Measurements from ENCODE around the gene SLC39A11.

SLC39A11 gene

DNA sequence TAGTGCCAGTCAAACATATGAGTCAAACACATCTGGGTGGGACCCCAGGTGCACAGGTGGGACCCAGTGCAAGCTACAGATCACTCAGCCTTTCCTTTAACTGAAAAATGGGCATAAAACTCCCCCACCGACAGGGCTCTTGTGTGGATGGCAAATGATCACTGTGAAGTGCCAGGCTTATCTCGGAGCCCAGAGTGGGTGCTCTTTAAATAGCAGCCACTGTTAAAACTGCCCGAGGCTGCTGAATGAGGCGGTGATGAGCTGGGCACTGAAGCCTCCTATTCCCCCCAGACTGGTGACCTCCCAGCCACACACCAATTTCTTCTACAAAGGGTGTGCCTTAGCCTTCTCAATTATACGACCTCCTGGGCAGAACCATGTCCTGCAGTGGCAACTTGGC is 433.8 kb downstream of the SLC39A11 start:
- H3K4me3 ChIP-seq (ENCODE audit: control insufficient read depth in 1 of 7, extremely low read depth in 1 of 7, insufficient read depth in 4 of 7, low read depth in 2 of 7, low read length in 6 of 7): no peak overlapping the region
- H3K9me3 ChIP-seq (ENCODE audit: control extremely low read depth in 1 of 5, control insufficient read depth in 4 of 5, insufficient read depth in 2 of 5, low read depth in 1 of 5, low read length in 4 of 5): peaks cover 0 to 4% (median 0%) of the 10 kb centered on the region in 5 experiments
- H3K36me3 ChIP-seq (ENCODE audit: control insufficient read depth in 4 of 4, insufficient read depth in 4 of 4, low read length in 3 of 4): no peaks in the 10 kb centered on the region
- ChIA-PET POLR2A (no interaction called here), CTCF (no interaction called here)
- no peaks in the 10 kb centered on the region for H3K4me1 ChIP-seq (ENCODE audit: control extremely low read depth in 1 of 4, control insufficient read depth in 4 of 4, insufficient read depth in 4 of 4, low read length in 3 of 4)
- no peaks in the 10 kb centered on the region for H3K27me3 ChIP-seq (replicated peaks in 2 of 5; ENCODE audit: control insufficient read depth in 4 of 5, insufficient read depth in 5 of 5, low read length in 4 of 5)
- no peak for DNase-seq
- no peak overlapping the region for H3K27ac ChIP-seq (ENCODE audit: insufficient read depth in 1 of 2, low read depth in 1 of 2, low read length in 2 of 2, poor library complexity in 1 of 2, severe bottlenecking in 2 of 2)
- WGBS (ENCODE audit: insufficient coverage): 95% methylated on average over 4 of the region's 5 CpGs

DNA sequence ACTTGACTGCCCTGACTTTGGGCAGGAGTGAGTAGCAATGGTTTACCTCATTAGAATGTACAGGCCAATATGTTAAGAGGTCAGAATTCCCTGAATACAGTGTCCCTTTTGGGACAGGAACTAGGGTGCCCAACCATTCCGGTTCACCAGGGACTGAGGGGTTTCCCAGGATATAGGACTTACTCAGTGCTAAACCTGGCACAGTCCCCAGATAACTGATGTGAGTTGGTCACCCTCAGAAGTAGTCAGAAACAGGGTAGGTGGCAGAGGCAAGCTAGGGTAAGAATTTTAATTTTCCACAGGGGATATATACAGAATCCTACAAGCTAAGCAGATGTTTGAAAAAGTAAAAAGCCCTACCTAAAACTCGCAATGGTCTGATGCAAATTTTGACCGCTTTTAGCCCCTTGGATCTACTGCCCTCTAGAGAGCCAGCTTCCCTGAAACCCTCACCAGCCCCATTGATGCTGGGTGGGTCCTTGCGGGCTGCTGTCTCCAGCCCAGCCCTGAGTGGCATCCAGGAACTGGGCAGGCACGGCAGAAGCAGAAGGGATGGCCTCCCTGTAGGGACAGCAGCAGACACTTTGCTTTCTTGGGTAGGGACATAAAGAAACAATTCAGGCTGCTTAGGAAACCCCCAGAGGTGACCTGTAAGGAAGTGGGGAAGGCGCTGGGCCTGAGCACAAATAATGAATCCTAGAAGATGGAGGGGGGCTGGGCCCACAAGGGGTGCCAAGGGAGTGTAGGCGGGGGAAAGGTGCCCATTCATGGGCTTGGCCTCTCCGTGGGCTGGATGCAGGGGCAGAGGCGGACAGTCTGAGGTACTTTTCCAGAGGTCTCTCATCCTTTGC is 434.8 kb downstream of the SLC39A11 start:
- ChIA-PET POLR2A (no interaction called here), CTCF (no interaction called here)
- no peak overlapping the region for H3K27ac ChIP-seq (ENCODE audit: insufficient read depth in 1 of 2, low read depth in 1 of 2, low read length in 2 of 2, poor library complexity in 1 of 2, severe bottlenecking in 2 of 2)

DNA sequence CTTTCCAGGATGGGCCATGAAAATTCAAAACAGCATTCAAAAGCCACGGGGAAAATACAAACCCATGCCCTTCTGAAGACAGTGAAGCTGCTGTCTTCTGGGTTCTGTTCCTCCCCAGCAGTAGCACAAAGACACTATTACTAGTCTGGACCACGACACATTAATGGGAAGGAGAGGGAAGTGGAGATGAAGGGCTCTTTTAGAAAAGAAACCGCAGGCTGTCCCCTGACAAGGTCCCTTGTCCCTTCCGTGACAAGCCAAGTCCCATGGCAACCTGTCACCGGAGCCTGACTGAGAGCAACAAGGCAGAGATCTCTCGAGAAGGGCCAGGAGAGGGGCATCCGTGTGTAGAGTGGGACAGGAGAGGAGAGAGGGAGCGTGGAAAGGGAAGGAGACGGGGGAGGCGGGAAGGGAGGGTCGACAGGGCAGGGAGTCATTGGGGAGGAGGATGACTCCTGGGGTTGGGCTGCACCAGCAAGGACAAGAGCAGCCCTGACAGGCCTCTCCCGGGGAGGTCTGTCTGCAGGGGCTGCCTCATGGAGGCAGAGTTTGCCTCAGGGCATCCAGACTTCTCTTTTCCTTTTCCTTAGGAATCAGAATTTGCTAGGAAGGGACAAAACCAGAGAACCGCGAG is 436.2 kb downstream of the SLC39A11 start:
- H3K9me3 ChIP-seq (ENCODE audit: control extremely low read depth in 1 of 5, control insufficient read depth in 4 of 5, insufficient read depth in 2 of 5, low read depth in 1 of 5, low read length in 4 of 5): no peaks in the 10 kb centered on the region
- H3K36me3 ChIP-seq (ENCODE audit: control insufficient read depth in 4 of 4, insufficient read depth in 4 of 4, low read length in 3 of 4): no peaks in the 10 kb centered on the region
- H3K4me3 ChIP-seq (ENCODE audit: control insufficient read depth in 1 of 7, extremely low read depth in 1 of 7, insufficient read depth in 4 of 7, low read depth in 2 of 7, low read length in 6 of 7): no peak overlapping the region
- CTCF ChIA-PET: no interaction called here
- POLR2A ChIA-PET: no interaction called here
- H3K4me1 ChIP-seq (ENCODE audit: control extremely low read depth in 1 of 4, control insufficient read depth in 4 of 4, insufficient read depth in 4 of 4, low read length in 3 of 4): no peaks in the 10 kb centered on the region
- H3K27ac ChIP-seq (ENCODE audit: insufficient read depth in 1 of 2, low read depth in 1 of 2, low read length in 2 of 2, poor library complexity in 1 of 2, severe bottlenecking in 2 of 2): no peak overlapping the region
- 97% methylated on average over 10 of the region's 14 CpGs for WGBS (ENCODE audit: insufficient coverage)
- H3K27me3 ChIP-seq (replicated peaks in 2 of 5; ENCODE audit: control insufficient read depth in 4 of 5, insufficient read depth in 5 of 5, low read length in 4 of 5): no peaks in the 10 kb centered on the region
- no peak for DNase-seq

More for the DNA sequence above, 434.8 kb downstream of the SLC39A11 start:
- H3K36me3 ChIP-seq (ENCODE audit: control insufficient read depth in 4 of 4, insufficient read depth in 4 of 4, low read length in 3 of 4): no peaks in the 10 kb centered on the region
- no peaks in the 10 kb centered on the region for H3K4me1 ChIP-seq (ENCODE audit: control extremely low read depth in 1 of 4, control insufficient read depth in 4 of 4, insufficient read depth in 4 of 4, low read length in 3 of 4)
- H3K9me3 ChIP-seq (ENCODE audit: control extremely low read depth in 1 of 5, control insufficient read depth in 4 of 5, insufficient read depth in 2 of 5, low read depth in 1 of 5, low read length in 4 of 5): no peaks in the 10 kb centered on the region
- DNase-seq: no peak
- H3K27me3 ChIP-seq (replicated peaks in 2 of 5; ENCODE audit: control insufficient read depth in 4 of 5, insufficient read depth in 5 of 5, low read length in 4 of 5): no peaks in the 10 kb centered on the region
- H3K4me3 ChIP-seq (ENCODE audit: control insufficient read depth in 1 of 7, extremely low read depth in 1 of 7, insufficient read depth in 4 of 7, low read depth in 2 of 7, low read length in 6 of 7): no peak overlapping the region
- WGBS (ENCODE audit: insufficient coverage): 92% methylated on average over 8 of the region's 9 CpGs

DNA sequence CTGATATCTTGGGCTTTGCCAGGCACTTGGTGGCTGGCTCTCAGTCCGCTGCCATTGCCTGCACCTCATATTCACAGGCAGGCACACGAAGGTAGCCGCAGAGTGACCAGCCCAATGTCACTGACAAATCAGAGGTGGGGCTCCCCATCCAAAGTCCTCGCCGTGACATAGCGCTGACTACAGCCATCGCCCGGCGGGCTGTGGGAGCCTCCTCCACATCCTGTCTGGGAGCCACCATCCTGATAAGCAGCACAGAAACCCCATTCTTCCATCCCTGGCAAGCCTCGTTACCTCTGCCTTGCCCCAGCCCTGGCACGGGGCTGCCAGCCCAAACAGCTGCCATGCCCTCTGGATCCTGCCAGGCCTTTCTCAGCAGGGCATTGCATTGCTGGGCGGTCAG is 437.8 kb downstream of the SLC39A11 start:
- Histone ChIP-seq H3K9me3 (ENCODE audit: control extremely low read depth in 1 of 5, control insufficient read depth in 4 of 5, insufficient read depth in 2 of 5, low read depth in 1 of 5, low read length in 4 of 5) (no peaks in the 10 kb centered on the region), H3K36me3 (ENCODE audit: control insufficient read depth in 4 of 4, insufficient read depth in 4 of 4, low read length in 3 of 4) (no peaks in the 10 kb centered on the region), H3K27me3 (replicated peaks in 2 of 5; ENCODE audit: control insufficient read depth in 4 of 5, insufficient read depth in 5 of 5, low read length in 4 of 5) (no peaks in the 10 kb centered on the region), H3K27ac (ENCODE audit: insufficient read depth in 1 of 2, low read depth in 1 of 2, low read length in 2 of 2, poor library complexity in 1 of 2, severe bottlenecking in 2 of 2) (no peak overlapping the region), H3K4me3 (ENCODE audit: control insufficient read depth in 1 of 7, extremely low read depth in 1 of 7, insufficient read depth in 4 of 7, low read depth in 2 of 7, low read length in 6 of 7) (no peak overlapping the region), H3K4me1 (ENCODE audit: control extremely low read depth in 1 of 4, control insufficient read depth in 4 of 4, insufficient read depth in 4 of 4, low read length in 3 of 4) (no peaks in the 10 kb centered on the region)
- CTCF ChIA-PET: no interaction called here
- WGBS (ENCODE audit: insufficient coverage): 96% methylated on average over 10 of the region's 12 CpGs
- POLR2A ChIA-PET: no interaction called here
- no peak for DNase-seq

DNA sequence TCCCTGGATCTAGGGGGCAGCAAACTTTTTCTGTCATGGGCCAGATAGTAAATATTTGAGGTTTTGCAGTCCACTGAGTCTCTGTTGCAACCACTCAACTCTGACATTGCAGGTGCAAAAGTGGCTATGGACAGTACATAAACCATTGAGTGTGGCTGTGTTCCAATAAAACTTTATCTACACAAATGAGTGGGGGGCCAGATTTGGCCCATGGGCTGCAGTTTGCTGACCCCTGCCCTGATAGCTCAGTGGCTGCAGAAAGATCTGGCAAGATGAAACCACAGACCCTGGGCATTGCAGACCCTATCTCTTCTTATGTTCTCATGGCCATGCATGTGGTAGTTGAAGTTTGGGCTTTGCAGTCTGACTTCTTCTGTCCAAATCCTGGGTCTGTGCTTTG is 440.5 kb downstream of the SLC39A11 start:
- Histone ChIP-seq H3K9me3 (ENCODE audit: control extremely low read depth in 1 of 5, control insufficient read depth in 4 of 5, insufficient read depth in 2 of 5, low read depth in 1 of 5, low read length in 4 of 5) (no peaks in the 10 kb centered on the region), H3K4me1 (ENCODE audit: control extremely low read depth in 1 of 4, control insufficient read depth in 4 of 4, insufficient read depth in 4 of 4, low read length in 3 of 4) (no peaks in the 10 kb centered on the region), H3K27ac (ENCODE audit: insufficient read depth in 1 of 2, low read depth in 1 of 2, low read length in 2 of 2, poor library complexity in 1 of 2, severe bottlenecking in 2 of 2) (no peak overlapping the region), H3K36me3 (ENCODE audit: control insufficient read depth in 4 of 4, insufficient read depth in 4 of 4, low read length in 3 of 4) (peaks cover 0 to under 1% (median 0%) of the 10 kb centered on the region in 4 experiments), H3K27me3 (replicated peaks in 2 of 5; ENCODE audit: control insufficient read depth in 4 of 5, insufficient read depth in 5 of 5, low read length in 4 of 5) (no peaks in the 10 kb centered on the region), H3K4me3 (ENCODE audit: control insufficient read depth in 1 of 7, extremely low read depth in 1 of 7, insufficient read depth in 4 of 7, low read depth in 2 of 7, low read length in 6 of 7) (no peak overlapping the region)
- POLR2A ChIA-PET: interaction anchor here (0.7 kb wide), 1 partner anchor 839 kb away, joined by 3 read pairs; no protein-coding TSS in a partner anchor
- CTCF ChIA-PET: no interaction called here
- DNase-seq: no peak

DNA sequence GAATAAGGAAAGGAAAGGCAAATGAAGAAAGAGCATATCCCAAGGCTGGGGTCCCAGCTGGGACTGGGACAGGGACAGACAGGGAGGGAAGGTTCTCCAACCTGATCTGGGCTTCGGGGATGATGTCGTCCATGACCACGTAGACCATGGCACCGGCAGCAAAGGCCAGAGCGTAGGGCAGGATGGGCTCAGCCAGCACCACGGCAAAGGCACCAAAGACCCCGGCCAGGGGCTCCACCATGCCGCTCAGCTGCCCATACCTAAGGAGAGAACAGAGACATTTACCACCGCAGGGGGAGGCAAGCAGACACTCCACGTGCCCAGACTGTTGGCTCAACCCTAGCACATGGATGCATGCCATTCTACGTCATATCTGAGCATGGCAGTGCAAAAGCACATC is 443.8 kb downstream of the SLC39A11 start:
- POLR2A ChIA-PET: no interaction called here
- 97% methylated on average over 11 of the region's 11 CpGs for WGBS (ENCODE audit: insufficient coverage)

DNA sequence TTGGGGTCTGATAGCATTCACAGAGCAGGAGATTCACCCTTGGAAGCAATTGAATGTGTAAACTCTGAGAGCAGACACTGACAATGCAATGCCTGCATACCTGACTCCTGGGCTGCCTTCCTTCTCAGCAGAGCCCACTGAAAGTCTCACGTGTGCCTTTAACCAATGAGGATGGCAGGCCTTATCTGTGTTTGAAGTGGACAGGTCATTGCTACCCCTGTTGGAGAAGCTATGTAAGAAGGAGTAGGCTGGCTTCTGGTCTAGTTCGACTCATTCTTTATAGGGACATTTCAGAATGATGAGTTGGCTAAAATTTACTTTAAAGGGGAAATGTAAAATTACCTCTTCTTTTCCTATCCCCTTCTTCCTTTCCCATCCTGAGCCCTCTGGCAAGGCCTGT is 446.3 kb downstream of the SLC39A11 start:
- ChIA-PET POLR2A (no interaction called here), CTCF (interaction anchor here (1.3 to 1.4 kb wide), 2 partner anchors 19 to 80 kb away, joined by 3 to 4 read pairs; no protein-coding TSS in a partner anchor)
- Histone ChIP-seq H3K27ac (ENCODE audit: insufficient read depth in 1 of 2, low read depth in 1 of 2, low read length in 2 of 2, poor library complexity in 1 of 2, severe bottlenecking in 2 of 2) (no peak overlapping the region), H3K27me3 (replicated peaks in 2 of 5; ENCODE audit: control insufficient read depth in 4 of 5, insufficient read depth in 5 of 5, low read length in 4 of 5) (peaks cover 0 to 9% (median under 1%) of the 10 kb centered on the region in 5 experiments), H3K9me3 (ENCODE audit: control extremely low read depth in 1 of 5, control insufficient read depth in 4 of 5, insufficient read depth in 2 of 5, low read depth in 1 of 5, low read length in 4 of 5) (peaks cover 0 to 7% (median 0%) of the 10 kb centered on the region in 5 experiments), H3K36me3 (ENCODE audit: control insufficient read depth in 4 of 4, insufficient read depth in 4 of 4, low read length in 3 of 4) (peaks cover 0 to 3% (median 0%) of the 10 kb centered on the region in 4 experiments), H3K4me3 (ENCODE audit: control insufficient read depth in 1 of 7, extremely low read depth in 1 of 7, insufficient read depth in 4 of 7, low read depth in 2 of 7, low read length in 6 of 7) (no peak overlapping the region), H3K4me1 (ENCODE audit: control extremely low read depth in 1 of 4, control insufficient read depth in 4 of 4, insufficient read depth in 4 of 4, low read length in 3 of 4) (no peaks in the 10 kb centered on the region)
- no peak for DNase-seq
- WGBS (ENCODE audit: insufficient coverage): 86% methylated on average over 1 of the region's 2 CpGs

More for the DNA sequence above, 443.8 kb downstream of the SLC39A11 start:
- no peaks in the 10 kb centered on the region for H3K27me3 ChIP-seq (replicated peaks in 2 of 5; ENCODE audit: control insufficient read depth in 4 of 5, insufficient read depth in 5 of 5, low read length in 4 of 5)
- H3K36me3 ChIP-seq (ENCODE audit: control insufficient read depth in 4 of 4, insufficient read depth in 4 of 4, low read length in 3 of 4): peaks cover 0 to 3% (median 0%) of the 10 kb centered on the region in 4 experiments
- DNase-seq: no peak
- H3K27ac ChIP-seq (ENCODE audit: insufficient read depth in 1 of 2, low read depth in 1 of 2, low read length in 2 of 2, poor library complexity in 1 of 2, severe bottlenecking in 2 of 2): no peak overlapping the region
- CTCF ChIA-PET: no interaction called here
- H3K9me3 ChIP-seq (ENCODE audit: control extremely low read depth in 1 of 5, control insufficient read depth in 4 of 5, insufficient read depth in 2 of 5, low read depth in 1 of 5, low read length in 4 of 5): no peaks in the 10 kb centered on the region
- H3K4me3 ChIP-seq (ENCODE audit: control insufficient read depth in 1 of 7, extremely low read depth in 1 of 7, insufficient read depth in 4 of 7, low read depth in 2 of 7, low read length in 6 of 7): no peak overlapping the region
- no peaks in the 10 kb centered on the region for H3K4me1 ChIP-seq (ENCODE audit: control extremely low read depth in 1 of 4, control insufficient read depth in 4 of 4, insufficient read depth in 4 of 4, low read length in 3 of 4)
